Prostate gland (tissue), 2 donors: Measurements from ENCODE around the gene LRRC8E. TPM values are rescaled to one million over a fixed set of nuclear protein-coding genes. Genes with fewer than 3 reads are reported as not detected.

ENCODE experiments used
- DNase-seq: peaks from one replicate; pipeline ENCODE4 v3.0.0-alpha.2; 2019; ENCODE audit warnings: low spot score
- H3K27ac ChIP-seq, 2 donors: fragments of 200-600 bp; sonication (generic); 2 replicates each; pipeline ENCODE4 v1.5.1; 2017 to 2019
- H3K27me3 ChIP-seq: fragments of 200-600 bp; sonication (generic); replicated peaks from 2 replicates; pipeline ENCODE4 v1.5.1; 2019; ENCODE audit not compliant: insufficient read depth
- H3K36me3 ChIP-seq, 2 donors: fragments of 200-600 bp; sonication (generic); 1 replicate in 1 of 2; 2 replicates in 1 of 2; pipeline versions ENCODE4 v1.5.1 to v1.8.1; 2017 to 2019
- H3K4me1 ChIP-seq: fragments of 200-600 bp; sonication (generic); replicated peaks from 2 replicates; pipeline ENCODE4 v1.5.1; 2019
- H3K4me3 ChIP-seq, 2 donors: fragments of 200-600 bp; sonication (generic); 2 replicates each; pipeline ENCODE4 v1.5.1; 2017 to 2019
- H3K9me3 ChIP-seq: fragments of 200-600 bp; sonication (generic); 2 replicates; pipeline ENCODE4 v1.5.1; 2017
- CTCF ChIP-seq, 4 experiments: fragments of 200-600 bp in 2 of 4; fragments of 450-650 bp in 2 of 4; sonication (generic) in 2 of 4; IDR thresholded peaks; 1 replicate in 3 of 4; 2 replicates in 1 of 4; pipeline ENCODE4 v1.5.1; 2016 to 2019; ENCODE audit warnings: antibody characterized with exemption in 4 of 4, mild to moderate bottlenecking in 2 of 4, moderate library complexity in 2 of 4
- POLR2A ChIP-seq: fragments of 450-650 bp; IDR thresholded peaks from one replicate; pipeline ENCODE4 v1.6.1; 2016; ENCODE audit warnings: antibody characterized with exemption, mild to moderate bottlenecking
- POLR2AphosphoS5 ChIP-seq: sonication (generic); formaldehyde crosslinking; IDR thresholded peaks from one replicate; pipeline ENCODE4 v1.6.1; 2017; ENCODE audit warnings: antibody characterized with exemption
- WGBS: methylation state at CpG from one replicate; pipeline ENCODE4 v1.1.5; 2018; 5-methylcytosine and 5-hydroxymethylcytosine counted together
- intact Hi-C: fragments of 100-400 bp; cut with DNase I; formaldehyde crosslinking; loops from one replicate; pipeline ENCODE4 v1.14.2; 2022
- total RNA-seq, 2 donors: library from RNA; depleted of rRNA; stranded (reverse); fragments of >200 nt; gene quantifications; one replicate each; pipeline ENCODE4 v1.1.0, GENCODE V29; 2016

The LRRC8E gene
- total RNA-seq, 2 donors from 2014 or later, result 4.8 to 11.7 TPM

- 96% methylated on average over 12 of the region's 12 CpGs for whole genome bisulfite sequencing
- H3K4me1 ChIP-seq, result no peaks in the 10 kb centered on the region
These were observed 45.5 kb upstream of the LRRC8E start for GRCh38 chr19:7842661-7843294.

GRCh38 chr19:7843521-7843920 is 44.8 kb upstream of the LRRC8E start:
- no peak for DNase-seq
- no peak overlapping the region for H3K27ac ChIP-seq
- H3K27me3 ChIP-seq, result no peaks in the 10 kb centered on the region
- no peaks in the 10 kb centered on the region for H3K4me1 ChIP-seq
- intact Hi-C loops, result no loop called here
- WGBS, result 92% methylated on average over 6 of the region's 6 CpGs
- H3K9me3 ChIP-seq, result no peaks in the 10 kb centered on the region
- H3K4me3 ChIP-seq, result no peak overlapping the region
- H3K36me3 ChIP-seq, result no peaks in the 10 kb centered on the region
- TF ChIP-seq POLR2AphosphoS5 (no peak), CTCF (IDR thresholded peaks at IDR 0.05) (no peak), POLR2A (no peak)

More at GRCh38 chr19:7842661-7843294, 45.5 kb upstream of the LRRC8E start:
- TF ChIP-seq CTCF (IDR thresholded peaks at IDR 0.05) (no peak), POLR2AphosphoS5 (no peak), POLR2A (no peak)
- no peaks in the 10 kb centered on the region for H3K9me3 ChIP-seq
- no peaks in the 10 kb centered on the region for H3K27me3 ChIP-seq
- intact Hi-C loops, result no loop called here
- H3K36me3 ChIP-seq, result no peaks in the 10 kb centered on the region
- H3K27ac ChIP-seq, result no peak overlapping the region
- H3K4me3 ChIP-seq, result no peak overlapping the region
- DNase-seq, result no peak

- Histone ChIP-seq H3K4me3 (no peak overlapping the region), H3K27ac (no peak overlapping the region), H3K4me1 (no peaks in the 10 kb centered on the region), H3K27me3 (no peaks in the 10 kb centered on the region), H3K36me3 (no peaks in the 10 kb centered on the region), H3K9me3 (no peaks in the 10 kb centered on the region)
- intact Hi-C loops, result no loop called here
- no peak for DNase-seq
- 88% methylated on average over 5 of the region's 5 CpGs for WGBS
- TF ChIP-seq CTCF (IDR thresholded peaks at IDR 0.05) (no peak), POLR2AphosphoS5 (no peak), POLR2A (no peak)
These were observed 43.9 kb upstream of the LRRC8E start for GRCh38 chr19:7844405-7844804.

GRCh38 chr19:7844951-7845350 is 43.4 kb upstream of the LRRC8E start:
- no peaks in the 10 kb centered on the region for H3K36me3 ChIP-seq
- H3K27me3 ChIP-seq, result no peaks in the 10 kb centered on the region
- H3K4me3 ChIP-seq, result no peak overlapping the region
- H3K9me3 ChIP-seq, result no peaks in the 10 kb centered on the region
- 82% methylated on average over 10 of the region's 10 CpGs for WGBS
- intact Hi-C loops, result no loop called here
- DNase-seq, result no peak
- TF ChIP-seq POLR2AphosphoS5 (no peak), POLR2A (no peak), CTCF (IDR thresholded peaks at IDR 0.05) (no peak)
- no peaks in the 10 kb centered on the region for H3K4me1 ChIP-seq
- no peak overlapping the region for H3K27ac ChIP-seq
